22Rv1 (cell line): ENCODE results near the gene WWOX.

ENCODE experiments used
- CTCF ChIP-seq: fragments of 450-650 bp; IDR thresholded peaks from 2 replicates; pipeline ENCODE4 v1.5.1; 2017; ENCODE audit warnings: mild to moderate bottlenecking
- ZFX ChIP-seq: fragments of 450-650 bp; IDR thresholded peaks from 2 replicates; pipeline ENCODE4 v1.6.1; 2017; ENCODE audit warnings: antibody characterized with exemption, borderline replicate concordance

GRCh38 chr16:78228704-78229103 is 129.2 kb downstream of the WWOX start:
- no peak for TF ChIP-seq CTCF
- no peak for TF ChIP-seq ZFX
